ENCODE measurements around the gene P3H2.
A peak's percentile ranks its signal among the peaks of the same experiment; 100 is the strongest.

Gene P3H2

DNA sequence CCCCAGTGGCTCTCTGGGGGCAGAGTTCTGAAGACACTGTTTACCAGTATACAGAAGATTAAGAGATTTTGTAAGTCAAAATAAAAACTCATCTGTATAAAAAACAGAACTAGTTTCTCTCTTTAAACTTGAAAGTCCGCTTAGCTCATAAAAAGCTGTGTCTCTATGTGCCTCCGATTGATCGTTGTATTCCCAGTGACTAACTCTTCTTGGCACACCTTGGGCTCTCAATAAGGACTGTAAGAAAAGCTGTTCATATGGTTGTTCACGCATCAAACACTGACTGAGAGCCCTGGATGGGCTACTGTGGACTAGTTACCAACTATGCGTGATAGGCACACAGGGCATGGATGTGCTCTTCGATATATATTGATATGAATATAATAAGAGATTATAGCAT is 107.9 kb downstream of the P3H2 start:
- no peak for DNase-seq

DNA sequence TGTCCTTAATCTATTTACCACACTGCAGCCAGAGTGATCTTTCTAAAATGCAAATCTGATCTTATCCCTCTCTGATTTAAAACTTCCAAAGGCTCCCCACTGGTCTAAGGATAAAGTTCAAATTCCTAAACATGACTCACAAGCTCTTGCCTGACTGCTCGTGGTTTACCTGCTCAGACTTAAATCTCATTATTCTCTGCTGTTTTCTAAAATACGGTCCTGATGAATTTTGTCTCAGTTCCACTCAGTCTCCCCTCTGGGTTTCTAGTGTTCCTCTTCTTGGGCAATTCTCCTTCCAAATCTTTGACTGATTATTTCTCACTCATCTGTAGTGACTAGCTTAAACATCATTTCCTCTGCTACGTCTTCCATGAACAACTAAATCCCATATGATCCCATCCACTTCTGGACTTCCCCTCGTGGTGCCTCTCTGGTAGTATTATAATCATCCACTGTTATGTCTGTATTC is 108.3 kb downstream of the P3H2 start:
- peak; percentile 19 for DNase-seq

DNA sequence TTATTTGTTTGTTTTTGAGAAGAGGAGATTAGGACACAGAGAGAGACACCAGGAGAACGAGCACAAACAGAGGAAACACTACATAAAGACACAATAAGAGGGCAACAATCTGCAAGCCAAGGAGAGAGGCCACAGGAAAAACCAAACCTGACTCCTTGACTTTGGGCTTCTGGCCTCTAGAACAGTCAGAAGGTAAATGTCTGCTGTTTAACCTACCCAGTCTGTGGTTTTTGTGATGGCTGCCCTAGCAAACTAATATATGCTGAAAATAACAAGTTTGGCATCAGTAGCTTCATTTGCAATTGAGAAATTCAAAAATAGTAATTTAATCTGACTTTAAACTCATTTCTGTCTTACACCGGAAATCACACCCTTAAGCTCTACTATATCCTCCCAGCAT is 110.2 kb downstream of the P3H2 start:
- no peak for DNase-seq

DNA sequence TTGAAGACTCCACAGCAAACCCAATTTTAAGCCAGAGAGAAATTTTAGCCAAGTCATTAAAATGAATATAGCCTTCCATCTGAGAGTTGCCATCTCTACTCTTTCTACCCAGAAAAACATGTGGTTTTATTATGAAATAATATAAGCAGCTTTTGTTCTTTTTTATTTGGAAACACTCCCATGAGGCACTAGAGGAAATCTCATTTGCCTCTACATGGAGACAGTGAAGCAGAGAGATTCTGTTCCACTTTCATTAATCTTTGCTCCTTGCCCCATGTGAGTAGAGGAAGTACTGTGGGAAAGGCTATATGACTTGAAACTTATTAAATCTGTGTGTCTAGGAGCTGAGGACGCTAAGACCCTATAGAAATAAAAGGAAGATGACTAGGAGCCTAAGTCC is 111.1 kb downstream of the P3H2 start:
- DNase-seq: no peak

DNA sequence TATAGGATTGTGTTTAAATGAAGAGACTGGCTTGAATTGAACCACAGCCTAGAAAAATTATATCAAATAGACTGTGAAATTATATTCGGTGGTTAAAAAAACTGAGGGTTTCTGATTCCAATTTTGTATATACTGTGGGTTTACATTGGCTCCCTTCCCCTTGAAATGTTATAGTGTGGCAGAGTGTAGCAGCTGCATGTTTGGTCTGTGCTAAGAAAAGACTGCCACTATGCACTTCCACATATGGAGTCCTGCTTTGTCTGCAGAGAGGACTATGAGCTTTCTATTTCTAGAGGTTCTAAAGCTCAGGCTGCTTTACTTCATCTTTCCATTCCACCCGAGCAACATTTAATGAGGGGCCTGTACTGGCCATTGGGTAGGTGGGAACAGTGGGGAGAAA is 112.3 kb downstream of the P3H2 start:
- no peak for DNase-seq

DNA sequence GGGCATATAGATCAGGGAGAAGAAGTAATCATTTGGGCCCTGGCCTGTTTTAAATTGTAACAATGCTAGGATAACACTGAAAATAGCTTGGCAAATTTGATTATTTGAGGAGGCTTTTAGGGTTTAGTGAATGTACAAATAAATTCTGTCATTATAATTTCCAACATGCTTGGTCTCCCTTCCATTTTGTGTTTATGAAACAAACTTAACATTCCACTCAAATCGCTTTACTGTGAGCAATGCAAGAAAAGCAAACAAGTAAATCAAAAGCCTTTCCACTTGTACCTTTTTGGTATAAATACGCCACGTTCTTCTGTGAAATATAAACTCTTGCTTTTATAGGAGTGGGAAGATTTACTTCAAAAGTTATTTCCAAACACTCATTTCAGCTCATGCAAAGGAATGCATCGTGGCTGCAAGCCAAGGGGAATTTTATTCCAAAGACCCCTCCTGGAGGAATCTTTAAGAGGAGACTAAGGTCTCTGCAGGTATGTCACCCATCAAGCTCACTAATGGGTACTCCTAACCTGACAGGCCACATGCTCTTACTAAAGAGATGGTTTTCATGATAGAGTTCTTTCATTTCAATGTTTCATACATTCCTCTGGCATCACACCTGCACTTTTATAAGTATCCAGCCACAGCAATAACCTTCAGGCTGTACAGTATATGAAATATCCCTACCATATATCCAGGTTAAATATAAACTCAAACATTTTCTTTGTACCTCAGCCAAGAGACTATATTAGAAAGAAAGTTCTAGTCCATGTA is 115.2 kb downstream of the P3H2 start:
- no peak for DNase-seq

DNA sequence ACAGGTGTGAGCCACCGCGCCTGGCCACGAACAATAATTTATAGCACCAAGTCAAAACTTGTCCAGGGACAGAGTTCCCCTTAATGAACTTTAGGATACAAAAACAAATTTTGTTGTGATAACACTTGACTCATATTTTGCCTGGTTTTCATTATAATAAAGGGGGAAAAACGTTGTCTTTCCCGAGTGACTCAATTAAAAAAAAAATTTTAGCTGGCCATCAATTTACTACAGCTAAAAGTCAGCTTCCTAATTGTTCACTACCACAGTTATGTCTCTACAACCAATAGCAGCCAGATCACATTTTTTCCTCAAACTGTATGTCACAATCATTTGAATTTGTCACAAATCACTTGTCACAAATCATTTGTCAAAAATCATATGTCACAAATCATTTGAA is 116.0 kb downstream of the P3H2 start:
- no peak for DNase-seq

DNA sequence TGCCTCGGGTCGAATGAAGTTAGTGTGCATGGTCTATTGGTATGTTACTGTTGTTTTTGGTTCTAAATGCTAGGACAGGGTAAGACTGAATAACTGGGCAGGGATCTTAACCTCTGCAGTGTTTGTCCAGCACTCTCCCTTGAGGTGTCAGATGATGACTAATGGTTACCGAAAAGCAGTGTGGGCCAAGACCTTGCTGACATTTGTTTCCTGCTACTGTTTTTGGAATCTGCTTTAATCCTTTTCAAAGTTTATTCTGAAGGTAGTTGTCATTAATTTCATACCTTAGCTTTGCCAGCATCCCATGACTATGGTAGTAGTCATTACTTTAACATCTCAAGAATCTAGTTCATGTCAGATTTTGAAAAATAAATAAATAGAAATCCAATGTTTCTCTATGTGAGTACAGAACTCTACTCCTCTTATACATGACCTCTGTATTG is 117.0 kb downstream of the P3H2 start:
- DNase-seq: peak; percentile 19

DNA sequence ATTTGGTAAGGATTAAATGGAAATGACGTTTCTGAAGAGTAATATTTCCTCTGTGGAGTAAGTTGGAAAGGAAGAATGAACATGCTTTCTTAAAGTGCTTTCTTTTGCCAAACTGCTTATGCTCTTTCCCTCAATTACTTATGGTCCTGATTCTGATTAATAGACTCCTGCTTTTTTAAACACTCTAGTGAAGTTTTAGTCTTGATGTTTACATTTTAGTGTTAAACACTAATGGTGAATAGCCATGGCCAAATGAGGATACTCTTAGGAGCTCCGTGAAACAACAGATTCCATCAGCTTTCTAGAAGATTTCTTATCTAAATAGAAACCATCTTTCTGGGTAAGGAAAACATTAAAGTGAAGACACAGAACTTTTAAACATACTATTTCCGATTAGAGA is 117.6 kb downstream of the P3H2 start:
- DNase-seq: no peak

DNA sequence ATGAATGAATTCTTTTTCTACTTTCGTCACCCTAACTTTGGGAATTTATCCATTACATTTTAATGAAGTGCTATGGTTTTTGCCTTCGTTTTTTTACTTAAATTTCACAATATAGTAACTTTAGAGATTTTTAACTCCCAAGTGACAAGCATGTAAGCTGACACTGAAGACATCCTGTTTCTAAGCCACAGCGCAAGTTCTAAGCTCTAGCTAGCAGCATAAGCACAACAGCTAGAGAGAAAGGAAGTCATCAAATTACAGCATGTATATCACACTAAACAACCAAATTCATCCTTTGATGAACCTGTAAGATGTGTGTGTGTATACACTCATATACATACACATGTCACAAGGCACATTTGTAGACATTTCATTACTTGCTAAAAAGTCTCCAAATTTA is 119.3 kb downstream of the P3H2 start:
- no peak for DNase-seq

DNA sequence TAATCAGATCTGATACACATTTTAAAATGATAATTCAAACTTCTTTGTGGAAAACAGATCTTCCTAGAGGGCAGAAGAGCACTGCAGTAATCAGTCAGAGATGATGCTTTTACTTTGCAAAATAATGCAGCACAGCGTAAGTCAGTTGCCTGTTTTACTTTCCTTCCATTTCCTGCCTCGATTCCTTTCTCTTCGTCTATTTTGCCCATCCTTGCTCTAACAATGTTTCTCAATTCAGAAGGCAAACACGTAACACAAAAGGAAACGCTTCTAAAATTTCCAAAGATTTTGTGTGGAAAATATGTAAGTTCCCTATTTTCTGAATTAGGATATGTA is 119.9 kb downstream of the P3H2 start:
- DNase-seq: no peak

DNA sequence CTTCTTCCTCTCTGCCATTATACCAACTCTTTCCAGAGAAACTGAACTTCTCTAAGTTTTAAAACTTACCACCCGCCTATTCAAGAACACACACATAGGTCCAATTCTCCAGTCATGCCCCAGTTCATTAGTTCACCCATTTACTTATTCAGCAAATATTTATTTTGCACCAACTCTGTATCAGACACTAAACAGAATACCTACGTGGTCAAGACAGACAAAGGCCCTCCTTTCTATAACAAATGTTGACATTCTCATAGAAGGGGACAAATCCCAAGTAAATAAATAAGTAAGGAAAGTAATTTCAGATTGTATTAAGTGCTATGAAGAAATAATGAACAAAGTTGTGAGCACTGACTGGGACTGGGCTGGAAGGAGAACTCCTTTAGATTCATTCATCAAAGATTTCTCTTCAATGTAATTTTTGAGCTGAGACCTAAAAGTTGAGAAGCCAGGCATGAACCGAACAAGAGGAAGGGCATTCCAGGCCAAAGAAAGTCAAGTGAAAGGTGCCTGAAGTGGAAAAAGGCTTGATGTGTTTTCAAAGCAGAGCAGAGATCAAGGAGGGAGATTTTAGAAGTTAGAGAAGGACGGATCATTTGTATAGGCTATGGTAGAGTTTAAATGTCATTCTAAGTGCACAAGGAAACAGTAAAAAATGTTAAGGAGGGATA is 120.4 kb downstream of the P3H2 start:
- DNase-seq: no peak

DNA sequence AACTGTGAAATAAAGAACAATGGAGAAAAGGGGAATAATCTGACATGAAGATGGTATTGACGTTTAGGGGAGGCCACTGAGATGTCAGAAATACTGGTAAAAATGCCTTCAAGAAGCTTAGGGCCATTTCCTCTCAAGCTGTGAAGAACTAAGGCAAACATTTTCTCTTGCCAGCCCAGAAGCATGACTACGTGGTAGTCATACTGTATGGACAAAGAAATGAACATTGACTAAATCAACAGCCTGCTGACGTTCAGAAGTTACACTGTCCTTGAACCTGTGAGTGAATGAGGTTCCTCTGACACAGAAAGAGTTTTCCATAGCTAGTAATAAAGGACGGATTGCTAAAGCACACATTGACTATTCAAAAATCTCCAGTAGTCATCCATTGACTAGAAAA is 121.0 kb downstream of the P3H2 start:
- no peak for DNase-seq

DNA sequence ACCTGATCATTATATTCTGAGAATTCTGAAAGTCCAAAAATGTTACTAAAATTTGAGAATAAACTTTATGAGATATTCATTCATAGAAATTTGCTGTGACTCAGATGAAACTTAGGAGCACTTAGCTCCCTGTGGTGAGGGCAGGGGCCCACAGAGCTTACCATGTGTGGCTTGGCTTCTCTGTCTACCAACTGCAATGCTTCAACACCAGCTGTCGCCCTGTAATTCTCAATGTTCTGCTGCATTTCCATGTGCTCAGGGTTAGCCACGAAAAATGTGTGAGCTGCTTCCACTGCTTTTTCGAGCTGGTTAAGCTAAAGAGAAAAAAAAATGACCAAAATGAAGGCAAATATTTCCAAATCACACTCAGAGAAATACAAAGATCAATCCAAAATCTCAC is 125.6 kb downstream of the P3H2 start:
- no peak for DNase-seq

DNA sequence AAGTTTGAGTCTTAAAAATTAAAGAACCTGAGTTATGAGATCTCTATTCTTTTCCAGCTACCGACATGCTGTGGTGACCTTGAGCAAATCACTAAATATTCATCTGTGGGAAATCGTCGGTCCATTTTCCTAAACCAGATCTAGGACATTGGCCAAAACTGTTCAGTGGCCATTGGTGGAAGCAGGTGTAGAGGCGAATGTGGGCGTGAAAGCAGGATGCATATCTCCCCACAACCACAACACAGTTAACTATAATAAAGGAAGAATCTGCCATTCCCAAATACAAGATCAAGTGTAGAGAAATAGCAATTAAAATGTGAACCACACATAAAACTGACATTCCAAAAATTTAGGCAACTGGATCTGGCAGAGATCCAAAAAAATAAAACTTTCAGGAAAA is 129.9 kb downstream of the P3H2 start:
- DNase-seq: no peak

DNA sequence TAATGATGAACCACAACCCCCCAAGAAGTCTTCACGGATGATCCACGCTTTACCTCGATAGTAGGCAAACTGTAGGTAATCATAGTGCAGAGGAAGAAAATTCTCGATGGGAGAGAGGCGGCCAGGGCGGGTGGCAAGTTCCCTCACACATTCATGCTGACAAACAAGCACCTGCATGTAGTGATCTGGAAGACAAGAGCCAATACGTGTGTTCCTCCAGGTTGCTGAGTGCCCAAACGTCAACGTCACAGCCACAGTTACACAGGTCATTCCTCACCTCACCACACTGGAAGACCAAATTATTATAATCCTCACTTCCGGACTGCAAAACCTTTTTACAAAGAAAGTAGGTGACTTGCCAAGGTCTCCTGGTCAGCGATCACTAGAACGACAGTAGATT is 131.8 kb downstream of the P3H2 start:
- DNase-seq: no peak

DNA sequence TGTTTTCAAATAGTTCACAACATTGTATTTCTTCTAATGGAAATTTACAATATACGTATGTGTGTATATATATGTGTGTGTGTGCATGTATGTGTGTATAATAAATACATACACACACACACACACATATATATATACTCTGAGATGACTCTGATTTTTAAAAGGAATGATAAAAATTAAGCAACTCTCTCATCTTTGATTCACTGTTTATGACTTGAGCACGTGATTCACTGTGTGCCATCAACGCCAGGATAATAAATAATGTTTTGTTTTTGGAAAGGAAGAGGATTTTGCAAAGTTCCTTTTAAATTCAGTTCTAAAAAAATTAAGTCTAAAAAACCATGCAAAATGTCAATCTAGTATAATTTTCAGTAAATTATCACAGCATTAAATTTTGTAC is 132.4 kb downstream of the P3H2 start:
- DNase-seq: no peak

DNA sequence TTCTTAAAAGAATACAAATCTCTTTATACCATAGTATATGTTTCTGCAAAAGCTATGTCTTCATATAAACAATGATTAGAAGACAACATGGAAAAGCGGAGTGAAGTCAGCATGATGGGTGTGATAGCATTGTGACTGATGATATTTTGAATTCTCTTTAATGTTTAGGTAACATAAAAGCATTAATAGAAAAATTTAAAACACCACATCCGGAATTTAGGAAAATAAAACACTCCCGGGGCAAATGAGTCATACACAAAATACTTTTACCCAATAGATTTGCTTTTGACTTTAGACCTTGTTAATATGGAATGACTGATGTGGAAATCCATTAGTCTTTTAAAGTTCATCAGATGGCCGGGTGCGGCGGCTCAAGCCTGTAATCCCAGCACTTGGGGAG is 134.7 kb downstream of the P3H2 start:
- DNase-seq: no peak

DNA sequence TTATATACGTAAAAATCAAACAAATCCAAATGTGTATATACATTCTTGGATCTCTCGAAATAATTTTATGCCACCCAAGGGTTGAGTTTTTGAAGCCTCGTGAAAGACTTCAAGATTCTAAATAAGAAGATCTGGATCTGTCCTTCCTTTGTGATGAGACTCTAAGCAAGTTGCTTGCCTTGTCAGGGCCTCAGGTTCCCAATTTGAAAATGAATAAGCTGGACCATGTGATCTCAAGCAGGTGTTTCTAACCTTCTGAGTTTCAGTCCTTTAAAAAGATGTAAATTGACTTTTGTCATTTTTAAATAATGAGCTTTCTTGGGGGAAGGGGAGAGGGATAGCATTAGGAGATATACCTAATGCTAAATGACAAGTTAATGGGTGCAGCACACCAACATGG is 137.1 kb downstream of the P3H2 start:
- no peak for DNase-seq

DNA sequence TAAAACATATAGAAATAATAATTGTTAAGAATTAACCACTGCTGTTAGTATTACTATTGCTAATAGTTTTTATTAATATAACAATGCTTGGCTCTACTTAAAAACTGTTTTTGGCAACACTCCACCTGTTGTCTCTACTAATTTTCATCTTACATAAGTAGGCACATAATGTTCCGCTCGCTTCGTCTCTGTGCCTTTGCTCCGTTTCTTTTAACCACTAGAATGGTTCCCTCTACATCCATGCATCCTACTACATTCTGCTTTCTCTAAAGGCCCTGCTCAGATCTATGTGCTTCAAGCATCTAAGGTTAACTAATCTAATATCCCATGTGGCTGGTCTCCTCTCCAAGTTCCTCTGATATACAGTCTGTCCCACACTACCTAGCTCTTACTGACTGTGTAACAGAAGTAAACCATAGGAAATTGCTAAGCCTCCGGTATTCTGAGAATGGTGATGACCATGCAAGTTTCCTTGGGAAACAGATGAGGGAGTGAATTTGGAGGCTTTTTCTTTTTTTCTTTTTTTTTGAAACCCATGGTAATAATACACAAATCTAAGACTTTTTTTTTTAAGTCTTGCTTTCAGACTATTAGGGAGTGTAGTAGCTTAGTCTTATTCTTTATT is 138.3 kb downstream of the P3H2 start:
- DNase-seq: no peak

DNA sequence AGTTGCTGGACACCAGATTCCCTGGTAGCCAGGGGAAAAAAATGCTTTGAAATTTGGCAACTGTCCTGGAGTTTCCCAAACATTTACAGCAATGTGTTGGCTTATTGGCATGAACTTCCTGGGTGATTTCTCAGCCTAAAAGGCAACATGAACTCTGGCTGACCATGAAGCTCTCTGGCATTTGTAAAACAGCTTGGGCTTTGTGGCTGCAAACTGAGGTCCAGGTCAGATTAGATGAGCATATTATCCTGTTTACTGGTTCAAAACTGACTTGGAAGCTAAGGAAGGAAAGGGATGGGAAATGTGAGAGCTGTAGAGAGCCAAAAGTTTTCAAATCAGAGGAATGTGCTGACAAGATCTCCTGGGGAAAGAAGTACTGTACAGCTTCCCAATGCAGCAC is 139.0 kb downstream of the P3H2 start:
- DNase-seq: peak; percentile 32

DNA sequence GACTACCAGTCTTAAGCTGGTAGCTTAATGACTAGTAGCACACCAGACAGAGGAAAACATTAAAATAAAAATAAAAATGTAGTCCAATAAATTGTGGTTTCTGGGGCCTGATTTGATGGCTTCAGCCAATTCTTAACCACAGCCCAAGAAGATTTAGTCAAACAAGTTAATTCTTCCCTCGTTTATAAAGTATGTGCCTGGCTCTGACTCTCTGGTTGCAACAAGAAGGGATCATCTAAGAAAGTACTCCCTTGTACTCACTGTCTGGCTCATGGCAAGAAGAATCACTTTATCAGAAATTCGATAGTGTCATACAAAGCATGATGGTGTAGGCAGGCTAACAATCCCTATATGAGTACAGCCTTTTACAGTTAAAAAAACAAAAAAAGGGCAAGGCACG is 141.9 kb downstream of the P3H2 start:
- no peak for DNase-seq

DNA sequence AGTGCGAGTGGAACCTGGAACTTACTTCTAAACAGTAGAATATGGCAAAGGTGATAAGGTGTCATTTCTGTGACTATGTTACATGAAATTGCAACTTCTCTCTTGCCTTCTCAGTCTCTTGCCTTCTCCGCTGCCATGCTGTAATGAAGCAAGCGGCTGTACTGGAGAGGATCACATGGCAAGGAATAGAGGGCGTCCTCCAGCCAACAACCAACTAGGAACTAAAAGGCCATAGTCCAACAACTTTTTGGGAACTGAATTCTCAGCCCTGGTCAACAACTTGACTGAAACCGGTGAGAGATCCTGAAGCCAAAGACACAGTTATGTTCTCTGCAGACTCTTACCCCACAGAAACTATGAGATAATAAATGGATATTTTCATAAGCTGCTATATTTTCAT is 143.5 kb downstream of the P3H2 start:
- DNase-seq: no peak

DNA sequence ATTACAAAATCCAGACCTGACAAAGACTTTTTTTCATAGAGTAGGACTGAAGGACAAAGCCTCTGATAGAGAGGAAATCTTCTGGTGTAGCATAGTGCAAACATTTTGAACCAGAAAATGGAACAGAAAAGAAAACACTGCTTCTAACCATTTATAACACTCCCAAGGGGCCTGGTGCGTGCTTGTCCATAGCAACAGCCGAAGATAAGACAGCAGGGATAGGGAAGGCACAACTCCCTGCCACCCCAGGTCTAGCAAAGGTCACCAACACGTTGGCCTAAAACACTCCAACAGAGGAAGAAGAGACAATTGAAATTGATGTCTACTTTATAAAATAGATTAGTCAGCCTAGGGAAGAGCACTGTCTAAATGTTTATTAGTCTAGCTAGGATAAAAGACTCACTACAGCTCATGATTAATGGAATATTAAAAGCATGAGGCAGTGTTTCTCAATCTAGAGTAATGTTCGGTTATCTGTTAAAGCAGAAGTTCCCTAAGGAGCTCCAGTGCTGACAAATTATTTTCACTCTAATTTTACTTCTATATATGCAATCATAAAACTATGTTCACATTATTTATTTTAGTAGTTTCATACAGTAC is 145.2 kb downstream of the P3H2 start:
- DNase-seq: no peak
